Measurements from ENCODE around the gene CYP2A6. TPM values are rescaled to one million over a fixed set of nuclear protein-coding genes. Genes with fewer than 3 reads are reported as not detected.

The CYP2A6 gene
- total RNA-seq, 6 donors from 2014 or later, result 1.5 to 11.6 (median 2.9) TPM; not detected in 1

- 89 to 94% methylated on average over 26 to 39 of the region's 39 CpGs for WGBS, 2 donors
- DNase-seq (peak in 1 of 2 donors; percentile 70), ATAC-seq (ENCODE audit: low FRiP score in 2 of 2) (no peak)
- no peaks in the 10 kb centered on the region for H3K27me3 ChIP-seq
- H3K36me3 ChIP-seq, result peaks cover 14 to 41% (median 31%) of the 10 kb centered on the region in 4 donors
- peak overlapping the region in 2 of 4 donors; percentile 49 to 56 for H3K4me3 ChIP-seq
- TF ChIP-seq POLR2A (IDR thresholded peaks at IDR 0.05) (peak in 1 of 4 donors; percentile 22), CTCF (IDR thresholded peaks at IDR 0.05) (no peak)
- H3K4me1 ChIP-seq, result peaks cover 77 to 85% (median 79%) of the 10 kb centered on the region in 4 donors
- H3K27ac ChIP-seq, result peak overlapping the region; percentile 76 to 82 (median 80)
- H3K9me3 ChIP-seq, result no peaks in the 10 kb centered on the region
These were observed 40.7 kb downstream of the CYP2A6 start for GRCh38 chr19:40809358-40810086.

- Histone ChIP-seq H3K27me3 (no peaks in the 10 kb centered on the region), H3K36me3 (peaks cover 14 to 49% (median 35%) of the 10 kb centered on the region in 4 donors), H3K27ac (peak overlapping the region in 3 of 4 donors; percentile 93 to 99 (median 98)), H3K4me3 (no peak overlapping the region), H3K9me3 (no peaks in the 10 kb centered on the region), H3K4me1 (peaks cover 86 to 95% (median 88%) of the 10 kb centered on the region in 4 donors)
- TF ChIP-seq CTCF (IDR thresholded peaks at IDR 0.05) (no peak), EP300 (IDR thresholded peaks at IDR 0.05) (no peak), POLR2A (IDR thresholded peaks at IDR 0.05) (no peak), POLR2AphosphoS5 (IDR thresholded peaks at IDR 0.05) (no peak)
- no peak for DNase-seq
- ATAC-seq (ENCODE audit: low FRiP score in 2 of 2), result no peak
- 92 to 100% methylated on average over 3 to 5 of the region's 5 CpGs for WGBS, 2 donors
These were observed 41.8 kb downstream of the CYP2A6 start for GRCh38 chr19:40808497-40808896.

- DNase-seq (no peak), ATAC-seq (ENCODE audit: low FRiP score in 2 of 2) (no peak)
- WGBS, 2 donors, result 68% methylated on average over 2 of the region's 2 CpGs; no CpG with 5 or more reads in 1 of the 2 donors
- H3K27ac ChIP-seq, result peak overlapping the region; percentile 93 to 99 (median 98)
- H3K36me3 ChIP-seq, result peaks cover 14 to 54% (median 35%) of the 10 kb centered on the region in 4 donors
- no peak overlapping the region for H3K4me3 ChIP-seq
- TF ChIP-seq POLR2A (IDR thresholded peaks at IDR 0.05) (no peak), CTCF (IDR thresholded peaks at IDR 0.05) (no peak), POLR2AphosphoS5 (IDR thresholded peaks at IDR 0.05) (no peak), EP300 (IDR thresholded peaks at IDR 0.05) (no peak)
- H3K27me3 ChIP-seq, result no peaks in the 10 kb centered on the region
- peaks cover 88 to 97% (median 89%) of the 10 kb centered on the region in 4 donors for H3K4me1 ChIP-seq
- H3K9me3 ChIP-seq, result no peaks in the 10 kb centered on the region
These were observed 42.3 kb downstream of the CYP2A6 start for GRCh38 chr19:40808021-40808325.

GRCh38 chr19:40807147-40808020 lies 42.9 kb downstream of the CYP2A6 start:
- Histone ChIP-seq H3K4me1 (peaks cover 88 to 97% (median 89%) of the 10 kb centered on the region in 4 donors), H3K4me3 (peak overlapping the region in 2 of 4 donors; percentile 26), H3K9me3 (no peaks in the 10 kb centered on the region), H3K27ac (peak overlapping the region; percentile 93 to 99 (median 98)), H3K27me3 (no peaks in the 10 kb centered on the region), H3K36me3 (peaks cover 14 to 57% (median 35%) of the 10 kb centered on the region in 4 donors)
- no peak for DNase-seq
- WGBS, 2 donors, result 65 to 73% methylated on average over 14 to 18 of the region's 18 CpGs
- TF ChIP-seq CTCF (IDR thresholded peaks at IDR 0.05) (peak in 4 of 6 experiments; percentile 21 to 48 (median 32)), POLR2AphosphoS5 (IDR thresholded peaks at IDR 0.05) (no peak)
- ATAC-seq (ENCODE audit: low FRiP score in 2 of 2), result no peak

All from upper lobe of left lung (tissue), 6 donors.